GM10847 (cell line): Measurements from ENCODE around the gene UNG.

Experiments
- POLR2A ChIP-seq: IDR thresholded peaks from 2 replicates; pipeline ENCODE4 v1.6.1; 2011; ENCODE audit not compliant: insufficient read length; ENCODE audit errors: extremely low read depth

Gene UNG

GRCh38 chr12:109097435-109098182, at the start of gene UNG:
TSS of gene UNG (plus strand) at chr12:109097597. CDS start at chr12:109097680, 83 bp downstream.
- TF ChIP-seq POLR2A = peak; percentile 32

GRCh38 chr12:109052097-109052413, 45.3 kb upstream of the UNG start:
- no peak for TF ChIP-seq POLR2A

- no peak for TF ChIP-seq POLR2A
Measured at GRCh38 chr12:109052414-109053323, 44.7 kb upstream of the UNG start, which contains the start of gene USP30. TSS of gene USP30 (plus strand) at chr12:109052576. CDS start at chr12:109052679, 103 bp downstream.

- TF ChIP-seq POLR2A = no peak
Measured at GRCh38 chr12:109053382-109054123, 43.8 kb upstream of the UNG start.

GRCh38 chr12:109054520-109054919, 42.9 kb upstream of the UNG start:
- no peak for TF ChIP-seq POLR2A

- TF ChIP-seq POLR2A = no peak
Measured at GRCh38 chr12:109056891-109057290, 40.5 kb upstream of the UNG start.

GRCh38 chr12:109057376-109057775, 40.0 kb upstream of the UNG start:
- TF ChIP-seq POLR2A = no peak

GRCh38 chr12:109058773-109059172, 38.6 kb upstream of the UNG start:
- no peak for TF ChIP-seq POLR2A

GRCh38 chr12:109064143-109064542, 33.3 kb upstream of the UNG start:
- TF ChIP-seq POLR2A = no peak

GRCh38 chr12:109065154-109065852, 32.1 kb upstream of the UNG start:
- no peak for TF ChIP-seq POLR2A

GRCh38 chr12:109065853-109066193, 31.6 kb upstream of the UNG start:
- TF ChIP-seq POLR2A = no peak

- no peak for TF ChIP-seq POLR2A
Measured at GRCh38 chr12:109069307-109070271, 27.8 kb upstream of the UNG start.

GRCh38 chr12:109074866-109075265, 22.5 kb upstream of the UNG start:
- TF ChIP-seq POLR2A = no peak

- no peak for TF ChIP-seq POLR2A
Measured at GRCh38 chr12:109082751-109083150, 14.6 kb upstream of the UNG start.
